ENCODE results near the gene TANGO6. TPM values are rescaled to one million over a fixed set of nuclear protein-coding genes. Genes with fewer than 3 reads are reported as not detected.

The TANGO6 gene
- total and polyA plus RNA-seq, 10 of the 15 experiments (the other 5 are each of a cell fraction or from before 2014, with no cell fraction given) = 1.1 to 20.6 (median 11.0) TPM

DNA sequence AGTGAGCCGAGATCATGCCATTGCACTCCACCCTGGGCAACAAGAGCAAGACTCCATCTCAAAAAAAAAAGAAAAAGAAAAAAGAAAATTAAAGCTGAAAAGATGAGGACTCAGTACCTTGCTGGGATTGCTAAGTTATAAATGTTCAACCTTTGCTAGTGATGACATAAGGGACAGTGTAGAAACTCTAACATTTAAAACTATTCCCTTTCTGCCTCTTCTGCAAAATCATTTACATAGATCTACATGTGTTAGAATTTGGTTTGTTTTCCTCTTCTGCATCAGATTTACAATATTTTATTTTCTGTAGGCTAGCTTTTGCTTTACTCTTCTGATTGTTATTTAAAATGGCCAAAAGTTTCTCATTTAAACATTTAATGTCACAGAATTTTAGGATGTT is 212.6 kb downstream of the TANGO6 start (continued):
- TF ChIP-seq, protein P1, sequence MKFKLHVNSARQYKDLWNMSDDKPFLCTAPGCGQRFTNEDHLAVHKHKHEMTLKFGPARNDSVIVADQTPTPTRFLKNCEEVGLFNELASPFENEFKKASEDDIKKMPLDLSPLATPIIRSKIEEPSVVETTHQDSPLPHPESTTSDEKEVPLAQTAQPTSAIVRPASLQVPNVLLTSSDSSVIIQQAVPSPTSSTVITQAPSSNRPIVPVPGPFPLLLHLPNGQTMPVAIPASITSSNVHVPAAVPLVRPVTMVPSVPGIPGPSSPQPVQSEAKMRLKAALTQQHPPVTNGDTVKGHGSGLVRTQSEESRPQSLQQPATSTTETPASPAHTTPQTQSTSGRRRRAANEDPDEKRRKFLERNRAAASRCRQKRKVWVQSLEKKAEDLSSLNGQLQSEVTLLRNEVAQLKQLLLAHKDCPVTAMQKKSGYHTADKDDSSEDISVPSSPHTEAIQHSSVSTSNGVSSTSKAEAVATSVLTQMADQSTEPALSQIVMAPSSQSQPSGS (IDR thresholded peaks at IDR 0.05; ENCODE audit: low read length) = no peak
- no peak for TF ChIP-seq TBL1XR1 (IDR thresholded peaks at IDR 0.05; ENCODE audit: low read depth, low read length)
- TF ChIP-seq USF2 (IDR thresholded peaks at IDR 0.05; ENCODE audit: borderline replicate concordance, low read depth, low read length) = no peak
- no peak for TF ChIP-seq HCFC1 (IDR thresholded peaks at IDR 0.05; ENCODE audit: low read length)

GRCh38 chr16:69056421-69056820 is 213.1 kb downstream of the TANGO6 start:
- H3K4me3 ChIP-seq = no peak overlapping the region
- no peak overlapping the region for H2AFZ ChIP-seq (ENCODE audit: control insufficient read depth, low read depth, low read length)
- no TSS peak for BruUV-seq (replicated peaks)
- RAD21 ChIA-PET (ENCODE audit: unreplicated experiment) = no interaction called here
- no peaks in the 10 kb centered on the region for H3K79me2 ChIP-seq (ENCODE audit: control insufficient read depth, insufficient read depth, low read length)
- H3K4me2 ChIP-seq (ENCODE audit: control insufficient read depth, insufficient read depth) = no peak overlapping the region
- CTCF ChIA-PET = interaction anchor here (0.9 kb wide), 1 partner anchor 63 kb away, joined by 4 read pairs; no protein-coding TSS in a partner anchor
- H3K27me3 ChIP-seq (replicated peaks in 1 of 2; ENCODE audit: control insufficient read depth in 2 of 2, insufficient read depth in 2 of 2, low read length in 1 of 2) = no peaks in the 10 kb centered on the region
- no peaks in the 10 kb centered on the region for H3K9me3 ChIP-seq (replicated peaks; ENCODE audit: control insufficient read depth, insufficient read depth, low read length)
- FAIRE-seq (no peak), DNase-seq (ENCODE audit: low read depth, low spot score) (no peak), ATAC-seq (no peak)
- H3K27ac ChIP-seq (ENCODE audit: control insufficient read depth, insufficient read depth) = no peak overlapping the region
- in situ Hi-C loops (cut with MboI) (no loop called here), intact Hi-C loops (cut with micrococcal nuclease; ENCODE audit: unreplicated experiment) (no loop called here)
- POLR2A ChIA-PET = no interaction called here
- H3K36me3 ChIP-seq (ENCODE audit: control insufficient read depth in 2 of 2, insufficient read depth in 2 of 2, low read length in 1 of 2) = no peaks in the 10 kb centered on the region
- 97% methylated on average over 3 of the region's 3 CpGs for whole genome bisulfite sequencing (ENCODE audit: insufficient coverage, insufficient replicate concordance, low lambda C conversion rate, missing lambda C conversion rate)
- SMC1A ChIA-PET (ENCODE audit: uncharacterized antibody, unreplicated experiment) = interaction anchor here (2.0 kb wide), 1 partner anchor 17 kb away, joined by 4 read pairs; no protein-coding TSS in a partner anchor
- no peaks in the 10 kb centered on the region for H4K20me1 ChIP-seq (ENCODE audit: control insufficient read depth, insufficient read depth)
- H3K4me1 ChIP-seq (ENCODE audit: control insufficient read depth, insufficient read depth, low read length) = peaks cover 10% of the 10 kb centered on the region; the same call in 1 of the 2 replicates
- H3K9ac ChIP-seq (ENCODE audit: control insufficient read depth, insufficient read depth, low read length) = no peak overlapping the region
- TF ChIP-seq RBBP5 (conservative IDR thresholded peaks at IDR 0.05) (no peak), SREBF1 (IDR thresholded peaks at IDR 0.05; ENCODE audit: low read length) (no peak), SUZ12 (IDR thresholded peaks at IDR 0.05; ENCODE audit: unreplicated experiment) (no peak), LARP7 (IDR thresholded peaks at IDR 0.05) (no peak), MLLT1 (IDR thresholded peaks at IDR 0.05) (no peak), SREBF2 (IDR thresholded peaks at IDR 0.05; ENCODE audit: low read length) (no peak)
- TF ChIP-seq, protein P2, sequence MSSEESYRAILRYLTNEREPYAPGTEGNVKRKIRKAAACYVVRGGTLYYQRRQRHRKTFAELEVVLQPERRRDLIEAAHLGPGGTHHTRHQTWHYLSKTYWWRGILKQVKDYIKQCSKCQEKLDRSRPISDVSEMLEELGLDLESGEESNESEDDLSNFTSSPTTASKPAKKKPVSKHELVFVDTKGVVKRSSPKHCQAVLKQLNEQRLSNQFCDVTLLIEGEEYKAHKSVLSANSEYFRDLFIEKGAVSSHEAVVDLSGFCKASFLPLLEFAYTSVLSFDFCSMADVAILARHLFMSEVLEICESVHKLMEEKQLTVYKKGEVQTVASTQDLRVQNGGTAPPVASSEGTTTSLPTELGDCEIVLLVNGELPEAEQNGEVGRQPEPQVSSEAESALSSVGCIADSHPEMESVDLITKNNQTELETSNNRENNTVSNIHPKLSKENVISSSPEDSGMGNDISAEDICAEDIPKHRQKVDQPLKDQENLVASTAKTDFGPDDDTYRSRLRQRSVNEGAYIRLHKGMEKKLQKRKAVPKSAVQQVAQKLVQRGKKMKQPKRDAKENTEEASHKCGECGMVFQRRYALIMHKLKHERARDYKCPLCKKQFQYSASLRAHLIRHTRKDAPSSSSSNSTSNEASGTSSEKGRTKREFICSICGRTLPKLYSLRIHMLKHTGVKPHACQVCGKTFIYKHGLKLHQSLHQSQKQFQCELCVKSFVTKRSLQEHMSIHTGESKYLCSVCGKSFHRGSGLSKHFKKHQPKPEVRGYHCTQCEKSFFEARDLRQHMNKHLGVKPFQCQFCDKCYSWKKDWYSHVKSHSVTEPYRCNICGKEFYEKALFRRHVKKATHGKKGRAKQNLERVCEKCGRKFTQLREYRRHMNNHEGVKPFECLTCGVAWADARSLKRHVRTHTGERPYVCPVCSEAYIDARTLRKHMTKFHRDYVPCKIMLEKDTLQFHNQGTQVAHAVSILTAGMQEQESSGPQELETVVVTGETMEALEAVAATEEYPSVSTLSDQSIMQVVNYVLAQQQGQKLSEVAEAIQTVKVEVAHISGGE (CRISPR knock-in tag; IDR thresholded peaks at IDR 0.05) = no peak
- TF ChIP-seq, protein P3, sequence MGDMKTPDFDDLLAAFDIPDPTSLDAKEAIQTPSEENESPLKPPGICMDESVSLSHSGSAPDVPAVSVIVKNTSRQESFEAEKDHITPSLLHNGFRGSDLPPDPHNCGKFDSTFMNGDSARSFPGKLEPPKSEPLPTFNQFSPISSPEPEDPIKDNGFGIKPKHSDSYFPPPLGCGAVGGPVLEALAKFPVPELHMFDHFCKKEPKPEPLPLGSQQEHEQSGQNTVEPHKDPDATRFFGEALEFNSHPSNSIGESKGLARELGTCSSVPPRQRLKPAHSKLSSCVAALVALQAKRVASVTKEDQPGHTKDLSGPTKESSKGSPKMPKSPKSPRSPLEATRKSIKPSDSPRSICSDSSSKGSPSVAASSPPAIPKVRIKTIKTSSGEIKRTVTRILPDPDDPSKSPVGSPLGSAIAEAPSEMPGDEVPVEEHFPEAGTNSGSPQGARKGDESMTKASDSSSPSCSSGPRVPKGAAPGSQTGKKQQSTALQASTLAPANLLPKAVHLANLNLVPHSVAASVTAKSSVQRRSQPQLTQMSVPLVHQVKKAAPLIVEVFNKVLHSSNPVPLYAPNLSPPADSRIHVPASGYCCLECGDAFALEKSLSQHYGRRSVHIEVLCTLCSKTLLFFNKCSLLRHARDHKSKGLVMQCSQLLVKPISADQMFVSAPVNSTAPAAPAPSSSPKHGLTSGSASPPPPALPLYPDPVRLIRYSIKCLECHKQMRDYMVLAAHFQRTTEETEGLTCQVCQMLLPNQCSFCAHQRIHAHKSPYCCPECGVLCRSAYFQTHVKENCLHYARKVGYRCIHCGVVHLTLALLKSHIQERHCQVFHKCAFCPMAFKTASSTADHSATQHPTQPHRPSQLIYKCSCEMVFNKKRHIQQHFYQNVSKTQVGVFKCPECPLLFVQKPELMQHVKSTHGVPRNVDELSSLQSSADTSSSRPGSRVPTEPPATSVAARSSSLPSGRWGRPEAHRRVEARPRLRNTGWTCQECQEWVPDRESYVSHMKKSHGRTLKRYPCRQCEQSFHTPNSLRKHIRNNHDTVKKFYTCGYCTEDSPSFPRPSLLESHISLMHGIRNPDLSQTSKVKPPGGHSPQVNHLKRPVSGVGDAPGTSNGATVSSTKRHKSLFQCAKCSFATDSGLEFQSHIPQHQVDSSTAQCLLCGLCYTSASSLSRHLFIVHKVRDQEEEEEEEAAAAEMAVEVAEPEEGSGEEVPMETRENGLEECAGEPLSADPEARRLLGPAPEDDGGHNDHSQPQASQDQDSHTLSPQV (IDR thresholded peaks at IDR 0.05) = no peak
